WTC11 (cell line): ENCODE measurements around the gene LUC7L3. TPM values are rescaled to one million over a fixed set of nuclear protein-coding genes. Genes with fewer than 3 reads are reported as not detected.

Source experiments
- ATAC-seq: fragments of 200-7000 bp; cut with Tn5 transposase; 2 replicates; pipeline ENCODE4 v1.10.0; 2021; ENCODE audit warnings: mild to moderate bottlenecking, moderate library complexity
- CTCF ChIA-PET: fragments of 300-600 bp; sonication (Branson Sonifier 250); formaldehyde crosslinking; loops from one replicate; lab custom pipeline; 2021; ENCODE audit warnings: antibody characterized with exemption; lab: Charles Lee
- POLR2A ChIA-PET: fragments of 350-600 bp; sonication (Branson Sonifier 250); formaldehyde crosslinking; loops from one replicate; lab custom pipeline; 2021; ENCODE audit warnings: antibody characterized with exemption; lab: Charles Lee
- DNase-seq: peaks from one replicate; pipeline ENCODE4 v3.0.0; 2021; ENCODE audit warnings: low spot score
- H3K27ac Mint-ChIP-seq: 2 replicates; pipeline ENCODE4 v1.8.0; 2021; ENCODE audit warnings: mixed read lengths
- H3K27me3 Mint-ChIP-seq: 2 replicates; pipeline ENCODE4 v1.8.0; 2021; ENCODE audit warnings: low read depth, mild to moderate bottlenecking, moderate library complexity, mixed read lengths
- H3K36me3 Mint-ChIP-seq: 2 replicates; pipeline ENCODE4 v1.8.0; 2021; ENCODE audit warnings: mixed read lengths
- H3K4me1 Mint-ChIP-seq: 2 replicates; pipeline ENCODE4 v1.8.0; 2022; ENCODE audit warnings: mixed read lengths
- H3K4me3 Mint-ChIP-seq: 2 replicates; pipeline ENCODE4 v1.8.0; 2021; ENCODE audit warnings: mild to moderate bottlenecking, moderate library complexity, mixed read lengths
- H3K9me3 Mint-ChIP-seq: 2 replicates; pipeline ENCODE4 v1.8.0; 2021; ENCODE audit warnings: mixed read lengths
- ATF1 ChIP-seq: sonication (generic); formaldehyde crosslinking; IDR thresholded peaks from 2 replicates; pipeline ENCODE4 v1.8.1; 2023; ENCODE audit warnings: mild to moderate bottlenecking, moderate library complexity, missing genetic modification reagents
- ELF4 ChIP-seq: sonication (generic); formaldehyde crosslinking; IDR thresholded peaks from 2 replicates; pipeline ENCODE4 v1.8.1; 2022; ENCODE audit warnings: low read depth, mild to moderate bottlenecking, moderate library complexity, missing genetic modification reagents
- FOXJ3 ChIP-seq: sonication (generic); formaldehyde crosslinking; IDR thresholded peaks from 2 replicates; pipeline ENCODE4 v1.9.0; 2021; ENCODE audit warnings: missing genetic modification reagents, mild to moderate bottlenecking, borderline replicate concordance
- GRHL2 ChIP-seq: fragments of 250-450 bp; sonication (Bioruptor Pico); IDR thresholded peaks from 2 replicates; pipeline ENCODE4 v1.8.0; 2022; ENCODE audit warnings: mild to moderate bottlenecking, moderate library complexity; ENCODE audit not compliant: insufficient replicate concordance, severe bottlenecking
- IRF2 ChIP-seq: sonication (generic); formaldehyde crosslinking; IDR thresholded peaks from 2 replicates; pipeline ENCODE4 v1.8.0; 2022; ENCODE audit warnings: low read depth, missing genetic modification reagents, borderline replicate concordance
- NR1H2 ChIP-seq: sonication (generic); formaldehyde crosslinking; IDR thresholded peaks from 2 replicates; pipeline ENCODE4 v1.9.0; 2021; ENCODE audit warnings: mild to moderate bottlenecking, moderate library complexity, missing genetic modification reagents
- OVOL2 ChIP-seq: fragments of 250-450 bp; sonication (Bioruptor Pico); IDR thresholded peaks from 2 replicates; pipeline ENCODE4 v1.9.0; 2021; ENCODE audit warnings: mild to moderate bottlenecking, borderline replicate concordance
- SMAD3 ChIP-seq: sonication (generic); formaldehyde crosslinking; IDR thresholded peaks from 2 replicates; pipeline ENCODE4 v1.8.0; 2022; ENCODE audit warnings: missing genetic modification reagents, mild to moderate bottlenecking, borderline replicate concordance
- SMAD4 ChIP-seq: sonication (generic); formaldehyde crosslinking; IDR thresholded peaks from 2 replicates; pipeline ENCODE4 v1.8.0; 2022; ENCODE audit warnings: mild to moderate bottlenecking, missing genetic modification reagents
- TCF7 ChIP-seq: sonication (generic); formaldehyde crosslinking; IDR thresholded peaks from 2 replicates; pipeline ENCODE4 v1.8.0; 2022; ENCODE audit warnings: mild to moderate bottlenecking, low read depth, missing genetic modification reagents, moderate library complexity
- TP53 ChIP-seq: sonication (generic); formaldehyde crosslinking; IDR thresholded peaks from 2 replicates; pipeline ENCODE4 v1.8.1; 2023; ENCODE audit warnings: mild to moderate bottlenecking, missing genetic modification reagents
- ZNF138 ChIP-seq: sonication (generic); formaldehyde crosslinking; conservative IDR thresholded peaks from 2 replicates; pipeline ENCODE4 v1.8.1; 2022; ENCODE audit warnings: mild to moderate bottlenecking, moderate library complexity, missing genetic modification reagents
- ZNF263 ChIP-seq: sonication (generic); formaldehyde crosslinking; IDR thresholded peaks from 2 replicates; pipeline ENCODE4 v1.8.1; 2022; ENCODE audit warnings: low read depth, mild to moderate bottlenecking, moderate library complexity, missing genetic modification reagents
- ZNF317 ChIP-seq: sonication (generic); formaldehyde crosslinking; IDR thresholded peaks from 2 replicates; pipeline ENCODE4 v1.8.1; 2023; ENCODE audit warnings: low read depth, mild to moderate bottlenecking, moderate library complexity, missing genetic modification reagents, borderline replicate concordance
- ZNF396 ChIP-seq: fragments of 250-450 bp; sonication (Bioruptor Pico); IDR thresholded peaks from 2 replicates; pipeline ENCODE4 v1.8.0; 2021; ENCODE audit warnings: mild to moderate bottlenecking, moderate library complexity, borderline replicate concordance
- total RNA-seq: library from RNA; stranded (reverse); gene quantifications from 3 replicates; pipeline ENCODE4 v1.2.3, GENCODE V29; 2021
- TF ChIP-seq, protein P1 (sequence below): sonication (generic); formaldehyde crosslinking; IDR thresholded peaks from 2 replicates; pipeline ENCODE4 v1.8.0; 2022; ENCODE audit warnings: mild to moderate bottlenecking, missing genetic modification reagents
- TF ChIP-seq, protein P2 (sequence below): sonication (generic); formaldehyde crosslinking; IDR thresholded peaks from 2 replicates; pipeline ENCODE4 v1.8.0; 2023; ENCODE audit warnings: missing genetic modification reagents
- TF ChIP-seq, protein P3 (sequence below): sonication (generic); formaldehyde crosslinking; conservative IDR thresholded peaks from 2 replicates; pipeline ENCODE4 v1.8.1; 2023; ENCODE audit warnings: mild to moderate bottlenecking, low read depth, missing genetic modification reagents, moderate library complexity
- TF ChIP-seq, protein P4 (sequence below): sonication (generic); formaldehyde crosslinking; IDR thresholded peaks from 2 replicates; pipeline ENCODE4 v1.8.1; 2023; ENCODE audit warnings: mild to moderate bottlenecking, missing genetic modification reagents
- TF ChIP-seq, protein P5 (sequence below): sonication (generic); formaldehyde crosslinking; IDR thresholded peaks from 2 replicates; pipeline ENCODE4 v1.8.1; 2023; ENCODE audit warnings: mild to moderate bottlenecking, moderate library complexity, missing genetic modification reagents
- TF ChIP-seq, protein P6 (sequence below): fragments of 250-450 bp; sonication (Bioruptor Pico); IDR thresholded peaks from 2 replicates; pipeline ENCODE4 v1.9.0; 2021; ENCODE audit warnings: mild to moderate bottlenecking

Gene LUC7L3
- total RNA-seq, 1 experiment from 2014 or later: 190 TPM

DNA sequence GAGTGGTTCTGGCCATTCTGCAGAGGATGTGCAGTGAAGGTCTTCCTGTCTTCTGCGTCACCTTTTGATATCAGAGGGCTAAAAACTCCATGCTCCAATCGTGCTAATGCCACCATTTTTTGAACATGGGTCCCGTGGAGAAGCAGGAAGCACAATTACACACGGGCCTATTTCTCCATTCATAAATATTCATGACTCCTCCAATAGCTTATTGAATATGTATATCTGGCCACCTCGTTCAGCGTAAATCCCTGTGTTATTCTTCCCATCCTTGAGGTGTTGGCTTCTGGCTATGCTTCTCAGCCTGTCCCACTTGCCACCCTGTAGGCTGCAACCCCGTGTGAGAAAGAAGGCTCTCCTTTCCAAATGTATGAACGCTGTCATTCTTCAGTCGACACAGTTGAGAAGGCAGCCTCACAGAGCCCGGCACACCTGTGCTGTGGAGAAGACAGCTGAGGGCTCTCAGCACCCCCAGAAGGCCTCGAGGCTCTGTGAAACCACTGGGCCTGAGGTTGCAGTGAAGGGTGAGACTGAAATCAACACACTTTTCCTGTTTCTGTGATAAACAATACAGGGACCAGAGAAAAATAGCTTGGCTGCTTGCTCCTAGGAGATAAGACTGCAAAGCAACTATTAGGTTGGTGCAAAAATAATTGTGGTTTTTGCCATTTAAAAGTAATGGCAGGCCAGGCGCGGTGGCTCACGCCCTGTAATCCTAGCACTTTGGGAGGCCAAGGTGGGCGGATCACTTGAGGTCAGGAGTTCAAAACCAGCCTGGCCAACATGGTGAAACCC, 52.8 kb downstream of the LUC7L3 start:
- H3K27ac Mint-ChIP-seq: no peak overlapping the region
- DNase-seq (no peak), ATAC-seq (no peak)
- POLR2A ChIA-PET: no interaction called here
- H3K27me3 Mint-ChIP-seq: no peaks in the 10 kb centered on the region
- H3K4me1 Mint-ChIP-seq: peaks cover 5% of the 10 kb centered on the region; the same call in 1 of the 2 replicates
- CTCF ChIA-PET: interaction anchor here (0.6 to 3.5 kb wide), 2 partner anchors 11 to 70 kb away, joined by 3 to 17 read pairs; no protein-coding TSS in a partner anchor
- no peak overlapping the region for H3K4me3 Mint-ChIP-seq
- H3K36me3 Mint-ChIP-seq: no peaks in the 10 kb centered on the region
- TF ChIP-seq ZNF396 (CRISPR knock-in tag): no peak
- no peak for TF ChIP-seq OVOL2 (CRISPR knock-in tag)
- TF ChIP-seq SMAD3: no peak
- TF ChIP-seq, protein P1, sequence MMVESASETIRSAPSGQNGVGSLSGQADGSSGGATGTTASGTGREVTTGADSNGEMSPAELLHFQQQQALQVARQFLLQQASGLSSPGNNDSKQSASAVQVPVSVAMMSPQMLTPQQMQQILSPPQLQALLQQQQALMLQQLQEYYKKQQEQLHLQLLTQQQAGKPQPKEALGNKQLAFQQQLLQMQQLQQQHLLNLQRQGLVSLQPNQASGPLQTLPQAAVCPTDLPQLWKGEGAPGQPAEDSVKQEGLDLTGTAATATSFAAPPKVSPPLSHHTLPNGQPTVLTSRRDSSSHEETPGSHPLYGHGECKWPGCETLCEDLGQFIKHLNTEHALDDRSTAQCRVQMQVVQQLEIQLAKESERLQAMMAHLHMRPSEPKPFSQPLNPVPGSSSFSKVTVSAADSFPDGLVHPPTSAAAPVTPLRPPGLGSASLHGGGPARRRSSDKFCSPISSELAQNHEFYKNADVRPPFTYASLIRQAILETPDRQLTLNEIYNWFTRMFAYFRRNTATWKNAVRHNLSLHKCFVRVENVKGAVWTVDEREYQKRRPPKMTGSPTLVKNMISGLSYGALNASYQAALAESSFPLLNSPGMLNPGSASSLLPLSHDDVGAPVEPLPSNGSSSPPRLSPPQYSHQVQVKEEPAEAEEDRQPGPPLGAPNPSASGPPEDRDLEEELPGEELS: no peak
- no peak for TF ChIP-seq SMAD4
- no peak for TF ChIP-seq ZNF317 (CRISPR knock-in tag)
- TF ChIP-seq ELF4 (CRISPR knock-in tag): no peak
- TF ChIP-seq, protein P2, sequence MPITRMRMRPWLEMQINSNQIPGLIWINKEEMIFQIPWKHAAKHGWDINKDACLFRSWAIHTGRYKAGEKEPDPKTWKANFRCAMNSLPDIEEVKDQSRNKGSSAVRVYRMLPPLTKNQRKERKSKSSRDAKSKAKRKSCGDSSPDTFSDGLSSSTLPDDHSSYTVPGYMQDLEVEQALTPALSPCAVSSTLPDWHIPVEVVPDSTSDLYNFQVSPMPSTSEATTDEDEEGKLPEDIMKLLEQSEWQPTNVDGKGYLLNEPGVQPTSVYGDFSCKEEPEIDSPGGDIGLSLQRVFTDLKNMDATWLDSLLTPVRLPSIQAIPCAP: no peak
- TF ChIP-seq, protein P3, sequence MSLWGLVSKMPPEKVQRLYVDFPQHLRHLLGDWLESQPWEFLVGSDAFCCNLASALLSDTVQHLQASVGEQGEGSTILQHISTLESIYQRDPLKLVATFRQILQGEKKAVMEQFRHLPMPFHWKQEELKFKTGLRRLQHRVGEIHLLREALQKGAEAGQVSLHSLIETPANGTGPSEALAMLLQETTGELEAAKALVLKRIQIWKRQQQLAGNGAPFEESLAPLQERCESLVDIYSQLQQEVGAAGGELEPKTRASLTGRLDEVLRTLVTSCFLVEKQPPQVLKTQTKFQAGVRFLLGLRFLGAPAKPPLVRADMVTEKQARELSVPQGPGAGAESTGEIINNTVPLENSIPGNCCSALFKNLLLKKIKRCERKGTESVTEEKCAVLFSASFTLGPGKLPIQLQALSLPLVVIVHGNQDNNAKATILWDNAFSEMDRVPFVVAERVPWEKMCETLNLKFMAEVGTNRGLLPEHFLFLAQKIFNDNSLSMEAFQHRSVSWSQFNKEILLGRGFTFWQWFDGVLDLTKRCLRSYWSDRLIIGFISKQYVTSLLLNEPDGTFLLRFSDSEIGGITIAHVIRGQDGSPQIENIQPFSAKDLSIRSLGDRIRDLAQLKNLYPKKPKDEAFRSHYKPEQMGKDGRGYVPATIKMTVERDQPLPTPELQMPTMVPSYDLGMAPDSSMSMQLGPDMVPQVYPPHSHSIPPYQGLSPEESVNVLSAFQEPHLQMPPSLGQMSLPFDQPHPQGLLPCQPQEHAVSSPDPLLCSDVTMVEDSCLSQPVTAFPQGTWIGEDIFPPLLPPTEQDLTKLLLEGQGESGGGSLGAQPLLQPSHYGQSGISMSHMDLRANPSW: no peak
- no peak for TF ChIP-seq TP53 (CRISPR knock-in tag)
- TF ChIP-seq ATF1 (CRISPR knock-in tag): no peak
- TF ChIP-seq IRF2 (CRISPR knock-in tag): no peak
- no peak for TF ChIP-seq ZNF263 (CRISPR knock-in tag)
- no peaks in the 10 kb centered on the region for H3K9me3 Mint-ChIP-seq

DNA sequence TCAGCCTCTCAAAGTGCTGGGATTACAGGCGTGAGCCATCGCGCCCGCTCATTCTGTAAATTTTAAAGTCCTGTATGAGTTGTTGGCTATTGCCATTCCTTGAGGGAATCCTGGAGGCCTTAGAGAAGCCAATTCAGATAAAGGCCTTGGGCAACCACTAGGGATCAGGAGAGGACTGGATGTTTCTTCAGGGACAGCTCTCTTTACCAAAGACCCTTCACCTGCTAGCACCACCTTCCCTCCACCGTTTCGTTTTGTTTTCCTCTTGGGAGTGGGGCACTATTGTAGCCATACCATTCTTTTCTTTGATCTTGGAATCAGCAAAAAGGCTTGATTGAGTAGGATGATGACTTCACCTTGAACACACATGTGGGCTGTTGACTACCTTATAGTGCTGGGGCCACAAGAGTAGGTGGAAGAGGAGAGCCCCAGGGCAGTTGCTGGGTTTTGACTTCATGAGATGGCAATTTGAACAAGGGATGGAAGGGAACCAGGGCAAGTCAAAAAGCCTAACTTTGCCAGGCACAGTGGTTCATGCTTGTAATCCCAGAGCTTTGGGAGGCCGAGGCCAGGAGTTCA, 54.9 kb downstream of the LUC7L3 start:
- DNase-seq (no peak), ATAC-seq (peak; percentile 70)
- no peak overlapping the region for H3K4me3 Mint-ChIP-seq
- ChIA-PET CTCF (interaction anchor here (0.6 to 1.8 kb wide), 5 partner anchors 9 to 78 kb away, joined by 3 to 15 read pairs (median 4); partner anchors contain the start of gene WFIKKN2), POLR2A (interaction anchor here (0.5 kb wide), 1 partner anchor 20 kb away, joined by 4 read pairs; no protein-coding TSS in a partner anchor)
- H3K36me3 Mint-ChIP-seq: no peaks in the 10 kb centered on the region
- H3K4me1 Mint-ChIP-seq: peaks cover 5% of the 10 kb centered on the region; the same call in 1 of the 2 replicates
- no peaks in the 10 kb centered on the region for H3K9me3 Mint-ChIP-seq
- no peak overlapping the region for H3K27ac Mint-ChIP-seq
- H3K27me3 Mint-ChIP-seq: no peaks in the 10 kb centered on the region
- TF ChIP-seq, protein P4, sequence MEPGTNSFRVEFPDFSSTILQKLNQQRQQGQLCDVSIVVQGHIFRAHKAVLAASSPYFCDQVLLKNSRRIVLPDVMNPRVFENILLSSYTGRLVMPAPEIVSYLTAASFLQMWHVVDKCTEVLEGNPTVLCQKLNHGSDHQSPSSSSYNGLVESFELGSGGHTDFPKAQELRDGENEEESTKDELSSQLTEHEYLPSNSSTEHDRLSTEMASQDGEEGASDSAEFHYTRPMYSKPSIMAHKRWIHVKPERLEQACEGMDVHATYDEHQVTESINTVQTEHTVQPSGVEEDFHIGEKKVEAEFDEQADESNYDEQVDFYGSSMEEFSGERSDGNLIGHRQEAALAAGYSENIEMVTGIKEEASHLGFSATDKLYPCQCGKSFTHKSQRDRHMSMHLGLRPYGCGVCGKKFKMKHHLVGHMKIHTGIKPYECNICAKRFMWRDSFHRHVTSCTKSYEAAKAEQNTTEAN (CRISPR knock-in tag): no peak
- TF ChIP-seq TCF7 (CRISPR knock-in tag): no peak
- no peak for TF ChIP-seq NR1H2 (CRISPR knock-in tag)
- no peak for TF ChIP-seq GRHL2 (CRISPR knock-in tag)
- TF ChIP-seq, protein P5, sequence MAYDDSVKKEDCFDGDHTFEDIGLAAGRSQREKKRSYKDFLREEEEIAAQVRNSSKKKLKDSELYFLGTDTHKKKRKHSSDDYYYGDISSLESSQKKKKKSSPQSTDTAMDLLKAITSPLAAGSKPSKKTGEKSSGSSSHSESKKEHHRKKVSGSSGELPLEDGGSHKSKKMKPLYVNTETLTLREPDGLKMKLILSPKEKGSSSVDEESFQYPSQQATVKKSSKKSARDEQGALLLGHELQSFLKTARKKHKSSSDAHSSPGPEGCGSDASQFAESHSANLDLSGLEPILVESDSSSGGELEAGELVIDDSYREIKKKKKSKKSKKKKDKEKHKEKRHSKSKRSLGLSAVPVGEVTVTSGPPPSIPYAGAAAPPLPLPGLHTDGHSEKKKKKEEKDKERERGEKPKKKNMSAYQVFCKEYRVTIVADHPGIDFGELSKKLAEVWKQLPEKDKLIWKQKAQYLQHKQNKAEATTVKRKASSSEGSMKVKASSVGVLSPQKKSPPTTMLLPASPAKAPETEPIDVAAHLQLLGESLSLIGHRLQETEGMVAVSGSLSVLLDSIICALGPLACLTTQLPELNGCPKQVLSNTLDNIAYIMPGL (CRISPR knock-in tag): no peak
- TF ChIP-seq FOXJ3: no peak
- no peak for TF ChIP-seq ZNF138 (CRISPR knock-in tag)
- TF ChIP-seq, protein P6, sequence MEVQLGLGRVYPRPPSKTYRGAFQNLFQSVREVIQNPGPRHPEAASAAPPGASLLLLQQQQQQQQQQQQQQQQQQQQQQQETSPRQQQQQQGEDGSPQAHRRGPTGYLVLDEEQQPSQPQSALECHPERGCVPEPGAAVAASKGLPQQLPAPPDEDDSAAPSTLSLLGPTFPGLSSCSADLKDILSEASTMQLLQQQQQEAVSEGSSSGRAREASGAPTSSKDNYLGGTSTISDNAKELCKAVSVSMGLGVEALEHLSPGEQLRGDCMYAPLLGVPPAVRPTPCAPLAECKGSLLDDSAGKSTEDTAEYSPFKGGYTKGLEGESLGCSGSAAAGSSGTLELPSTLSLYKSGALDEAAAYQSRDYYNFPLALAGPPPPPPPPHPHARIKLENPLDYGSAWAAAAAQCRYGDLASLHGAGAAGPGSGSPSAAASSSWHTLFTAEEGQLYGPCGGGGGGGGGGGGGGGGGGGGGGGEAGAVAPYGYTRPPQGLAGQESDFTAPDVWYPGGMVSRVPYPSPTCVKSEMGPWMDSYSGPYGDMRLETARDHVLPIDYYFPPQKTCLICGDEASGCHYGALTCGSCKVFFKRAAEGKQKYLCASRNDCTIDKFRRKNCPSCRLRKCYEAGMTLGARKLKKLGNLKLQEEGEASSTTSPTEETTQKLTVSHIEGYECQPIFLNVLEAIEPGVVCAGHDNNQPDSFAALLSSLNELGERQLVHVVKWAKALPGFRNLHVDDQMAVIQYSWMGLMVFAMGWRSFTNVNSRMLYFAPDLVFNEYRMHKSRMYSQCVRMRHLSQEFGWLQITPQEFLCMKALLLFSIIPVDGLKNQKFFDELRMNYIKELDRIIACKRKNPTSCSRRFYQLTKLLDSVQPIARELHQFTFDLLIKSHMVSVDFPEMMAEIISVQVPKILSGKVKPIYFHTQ (CRISPR knock-in tag): no peak
